GM04503 (cell line): Measurements from ENCODE around the gene EOMES.

ENCODE experiments used
- DNase-seq: peaks from one replicate; pipeline ENCODE4 v3.0.0-alpha.2; 2012; ENCODE audit warnings: low read depth

The EOMES gene

GRCh38 chr3:27680517-27681246, 41.4 kb downstream of the EOMES start:
- no peak for DNase-seq

- no peak for DNase-seq
Observed at GRCh38 chr3:27679691-27680090, 42.4 kb downstream of the EOMES start.

DNA sequence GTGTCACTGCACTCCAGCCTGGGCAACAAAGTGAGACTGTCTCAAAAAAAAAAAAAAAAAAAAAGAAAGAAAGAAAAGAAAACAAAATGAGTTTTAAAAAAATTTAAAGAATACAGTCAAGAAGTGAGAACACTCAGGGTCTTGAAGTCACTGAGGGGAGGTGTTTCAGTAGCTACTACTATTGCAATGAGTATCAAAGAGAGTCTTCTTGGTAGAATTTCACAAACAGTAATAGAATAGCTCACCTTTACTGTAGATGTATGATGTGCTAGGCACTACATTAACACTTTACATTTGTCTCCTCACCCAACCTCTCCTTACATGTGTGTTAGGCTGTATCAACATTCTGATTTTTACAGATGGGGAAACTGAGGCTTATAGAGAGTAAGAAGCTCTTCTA, 43.9 kb downstream of the EOMES start:
- DNase-seq = no peak

GRCh38 chr3:27677565-27677964, 44.6 kb downstream of the EOMES start:
- peak; percentile 85 for DNase-seq

DNA sequence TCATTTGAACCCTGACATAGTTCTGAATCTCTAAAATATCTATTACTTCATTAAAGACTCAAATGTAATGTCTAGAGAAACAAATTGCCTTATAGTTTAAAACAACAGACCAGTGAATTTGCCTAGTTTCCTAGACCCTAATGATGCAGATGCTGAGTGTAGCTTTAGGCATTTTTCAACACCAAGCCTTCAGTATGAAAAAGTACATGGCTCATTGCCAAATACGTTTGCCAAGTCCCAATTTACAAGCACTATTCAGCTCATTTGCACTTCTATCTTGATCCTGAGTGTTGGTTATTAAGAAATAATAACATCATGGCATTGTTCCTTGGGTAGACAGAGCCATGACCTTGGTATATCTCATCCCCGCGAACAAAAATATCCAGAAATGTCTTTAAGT, 46.8 kb downstream of the EOMES start:
- DNase-seq = no peak

DNA sequence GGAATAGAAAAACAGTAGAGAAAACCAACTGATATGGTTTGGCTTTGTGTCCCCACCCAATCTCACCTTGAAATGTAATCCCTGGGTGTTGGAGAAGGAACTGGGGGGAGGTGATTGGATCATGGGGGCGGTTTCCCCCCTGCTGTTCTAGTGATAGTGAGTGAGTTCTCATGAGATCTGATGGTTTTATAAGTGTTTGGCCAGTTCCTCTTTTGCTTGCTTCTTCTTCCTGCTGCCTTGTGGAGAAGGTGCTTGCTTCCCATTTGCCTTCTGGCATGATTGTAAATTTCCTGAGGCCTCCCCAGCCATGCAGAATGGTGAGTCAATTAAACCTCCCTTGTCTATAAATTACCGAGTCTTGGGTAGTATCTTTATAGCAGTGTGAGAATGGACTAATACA, 48.4 kb downstream of the EOMES start:
- DNase-seq = no peak

DNA sequence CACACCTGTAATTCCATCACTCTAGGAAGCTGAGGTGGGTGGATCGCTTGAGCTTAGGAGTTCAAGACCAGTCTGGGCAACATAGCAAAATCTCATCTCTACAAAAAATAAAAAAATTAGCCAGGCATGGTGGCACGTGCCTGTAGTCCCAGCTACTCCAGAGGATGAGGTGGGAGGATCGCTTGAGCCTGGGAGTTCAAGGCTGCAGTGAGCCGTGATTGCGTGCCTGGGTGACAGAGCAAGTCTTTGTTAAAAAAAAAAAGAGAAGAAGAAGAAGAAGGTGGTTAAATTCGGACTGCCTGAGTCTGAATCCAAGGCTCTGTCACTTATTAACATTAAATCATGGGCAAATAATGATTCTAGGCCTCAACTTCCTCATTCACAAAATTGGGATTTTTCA, 51.0 kb downstream of the EOMES start:
- no peak for DNase-seq

DNA sequence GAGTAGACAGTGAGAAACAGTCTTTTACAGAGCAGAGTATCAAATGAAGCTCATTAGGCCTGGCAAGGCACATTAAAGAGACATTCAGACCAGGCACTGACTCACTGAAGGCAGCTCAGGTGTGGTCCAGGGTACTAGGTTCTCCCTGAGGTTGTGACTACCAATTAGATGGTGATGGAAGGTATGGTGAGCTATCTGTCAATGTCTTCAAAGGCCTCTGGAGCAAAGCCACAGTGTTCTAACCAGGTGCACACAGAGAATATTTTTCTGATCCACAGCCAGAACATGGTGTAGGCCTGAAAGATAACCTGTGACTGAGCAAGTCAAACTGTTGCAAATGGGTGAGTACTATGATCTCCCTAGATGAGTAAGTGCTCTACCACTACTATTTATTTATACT, 51.5 kb downstream of the EOMES start:
- DNase-seq = no peak

GRCh38 chr3:27669591-27669990, 52.5 kb downstream of the EOMES start:
- DNase-seq = no peak

- no peak for DNase-seq
Observed at GRCh38 chr3:27667751-27668150, 54.4 kb downstream of the EOMES start.

GRCh38 chr3:27666708-27667107, 55.4 kb downstream of the EOMES start:
- no peak for DNase-seq

DNA sequence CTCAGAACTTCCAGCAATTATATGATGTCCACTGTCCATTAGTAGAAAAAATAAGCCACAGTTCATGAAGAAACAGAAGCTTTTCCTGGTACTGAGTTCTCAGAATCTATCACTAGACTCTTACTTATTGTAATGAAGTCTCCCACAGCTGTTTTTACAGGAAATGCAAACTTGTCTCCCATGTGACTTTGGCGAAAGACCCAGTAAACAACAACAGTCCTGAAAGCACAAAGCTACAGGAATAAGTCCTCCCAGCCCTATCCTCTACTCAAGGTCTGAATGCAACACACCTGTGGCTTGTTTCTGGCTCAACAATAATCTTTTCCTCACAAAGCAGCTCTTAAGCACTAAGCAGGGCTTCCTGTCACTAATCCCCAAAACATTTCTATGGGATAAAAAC, 55.9 kb downstream of the EOMES start:
- no peak for DNase-seq
